Fibroblast of the aortic adventitia (primary cell): ENCODE results near the gene RAB35. TPM values are rescaled to one million over a fixed set of nuclear protein-coding genes. Genes with fewer than 3 reads are reported as not detected.

ENCODE experiments used
- DNase-seq: peaks from one replicate; pipeline ENCODE4 v3.0.0-alpha.2; 2010; ENCODE audit warnings: low read depth
- H3K4me3 ChIP-seq: 2 replicates; pipeline ENCODE4 v1.5.1; 2011; ENCODE audit warnings: low read depth, mild to moderate bottlenecking, control low read depth, low read length, moderate library complexity
- total RNA-seq: library from RNA; depleted of rRNA; stranded (reverse); fragments of >200 nt; gene quantifications from 2 replicates; pipeline ENCODE4 v1.2.3, GENCODE V29; 2012; ENCODE audit warnings: low replicate concordance
- TF ChIP-seq, protein P1 (sequence below): IDR thresholded peaks from 2 replicates; pipeline ENCODE4 v1.5.1; 2011; ENCODE audit warnings: mild to moderate bottlenecking, low read length, control low read depth, inconsistent platforms; ENCODE audit not compliant: insufficient read depth

Gene RAB35
- total RNA-seq, 1 donor, result 24.8 TPM

DNA sequence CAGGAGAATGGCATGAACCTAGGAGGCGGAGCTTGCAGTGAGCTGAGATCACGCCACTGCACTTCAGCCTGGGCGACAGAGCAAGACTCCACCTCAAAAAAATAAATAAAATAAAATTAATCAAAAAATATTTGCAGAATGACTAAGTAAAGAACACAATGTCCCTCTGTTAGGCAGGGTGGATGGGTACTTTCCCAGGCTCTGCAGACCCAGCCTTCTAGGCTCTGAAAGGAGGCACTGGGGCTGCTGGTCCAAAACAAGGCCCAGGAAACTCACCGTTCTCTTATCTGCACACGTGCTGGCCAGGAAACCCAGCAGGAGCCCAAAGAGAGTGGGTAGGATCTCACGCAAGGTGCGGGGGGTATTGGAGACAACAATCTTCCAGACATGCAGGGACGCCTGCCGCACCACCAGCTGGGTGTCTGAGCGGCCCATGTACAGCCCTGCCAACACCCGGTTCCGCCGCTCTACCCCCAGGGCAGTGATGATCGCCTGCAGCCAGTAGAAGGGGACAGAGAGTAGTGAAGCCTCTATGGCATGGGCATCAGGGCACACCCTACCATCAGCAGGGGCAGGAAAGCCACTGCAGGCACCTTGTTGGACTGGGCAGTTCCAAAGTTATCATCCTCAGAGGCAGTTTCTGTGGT, 25.8 kb upstream of the RAB35 start:
- TF ChIP-seq, protein P1, sequence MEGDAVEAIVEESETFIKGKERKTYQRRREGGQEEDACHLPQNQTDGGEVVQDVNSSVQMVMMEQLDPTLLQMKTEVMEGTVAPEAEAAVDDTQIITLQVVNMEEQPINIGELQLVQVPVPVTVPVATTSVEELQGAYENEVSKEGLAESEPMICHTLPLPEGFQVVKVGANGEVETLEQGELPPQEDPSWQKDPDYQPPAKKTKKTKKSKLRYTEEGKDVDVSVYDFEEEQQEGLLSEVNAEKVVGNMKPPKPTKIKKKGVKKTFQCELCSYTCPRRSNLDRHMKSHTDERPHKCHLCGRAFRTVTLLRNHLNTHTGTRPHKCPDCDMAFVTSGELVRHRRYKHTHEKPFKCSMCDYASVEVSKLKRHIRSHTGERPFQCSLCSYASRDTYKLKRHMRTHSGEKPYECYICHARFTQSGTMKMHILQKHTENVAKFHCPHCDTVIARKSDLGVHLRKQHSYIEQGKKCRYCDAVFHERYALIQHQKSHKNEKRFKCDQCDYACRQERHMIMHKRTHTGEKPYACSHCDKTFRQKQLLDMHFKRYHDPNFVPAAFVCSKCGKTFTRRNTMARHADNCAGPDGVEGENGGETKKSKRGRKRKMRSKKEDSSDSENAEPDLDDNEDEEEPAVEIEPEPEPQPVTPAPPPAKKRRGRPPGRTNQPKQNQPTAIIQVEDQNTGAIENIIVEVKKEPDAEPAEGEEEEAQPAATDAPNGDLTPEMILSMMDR, result no peak
- no peak overlapping the region for H3K4me3 ChIP-seq
- no peak for DNase-seq

DNA sequence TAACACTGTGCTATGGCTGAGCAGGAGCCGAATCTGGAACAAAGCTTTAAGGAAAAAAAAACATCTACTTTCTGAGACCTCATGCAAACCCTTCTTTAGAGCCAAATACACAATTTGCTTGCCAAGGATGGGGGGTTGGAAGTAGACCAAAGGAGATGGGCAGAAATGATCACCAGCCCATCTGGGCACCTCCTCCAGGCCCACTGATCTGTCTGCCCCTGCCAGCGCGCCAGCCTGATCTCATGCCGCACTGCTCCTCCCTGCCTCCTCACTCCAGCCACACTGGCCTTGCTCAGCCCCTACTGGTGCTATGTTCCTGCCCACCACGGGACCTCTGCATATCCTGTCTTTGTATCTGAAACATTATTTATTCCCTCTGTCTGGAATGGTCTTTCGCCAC, 24.8 kb upstream of the RAB35 start:
- TF ChIP-seq, protein P1, result no peak

DNA sequence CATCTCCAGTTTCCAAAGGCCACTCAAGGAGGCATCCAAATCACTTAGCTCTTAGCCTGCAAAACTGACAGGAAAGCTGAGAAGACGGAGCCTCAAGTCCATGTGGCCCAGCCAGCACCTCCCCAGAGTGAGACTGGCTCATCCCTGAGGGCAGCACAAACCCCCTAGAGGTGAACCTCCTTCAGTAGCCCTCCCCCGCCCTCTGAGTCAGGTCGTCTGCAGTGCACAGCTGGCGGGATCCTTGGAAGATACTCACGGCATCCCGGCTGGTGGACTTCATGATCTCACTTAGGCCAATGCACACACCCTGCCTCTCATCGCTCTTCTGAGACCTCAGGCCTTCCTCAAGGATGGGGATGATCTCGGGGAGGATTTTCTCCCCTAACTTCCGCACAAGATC, 24.1 kb upstream of the RAB35 start:
- DNase-seq, result no peak
- TF ChIP-seq, protein P1, result no peak
- no peak overlapping the region for H3K4me3 ChIP-seq

More for the DNA sequence above, 24.8 kb upstream of the RAB35 start:
- no peak overlapping the region for H3K4me3 ChIP-seq
- DNase-seq, result no peak

DNA sequence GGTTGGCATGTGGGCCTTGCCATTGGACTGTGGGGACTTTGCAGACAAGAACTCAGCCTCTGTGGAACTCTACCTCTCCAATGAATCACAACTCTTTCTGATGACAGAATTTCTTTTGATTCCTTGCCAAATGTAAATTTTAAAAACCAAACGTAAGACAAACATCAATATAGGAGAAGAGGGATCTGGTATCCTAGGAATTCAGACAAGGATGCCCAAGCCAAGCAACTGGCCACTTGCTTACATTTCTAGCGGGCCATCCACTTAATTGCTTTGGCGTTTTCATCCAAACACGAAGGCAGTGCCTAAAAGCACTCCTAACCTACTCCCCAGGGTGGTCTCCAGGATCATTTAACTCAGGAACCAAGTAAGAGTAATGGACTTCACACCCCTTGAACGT, 23.4 kb upstream of the RAB35 start:
- TF ChIP-seq, protein P1, result no peak
- DNase-seq, result no peak
- no peak overlapping the region for H3K4me3 ChIP-seq

DNA sequence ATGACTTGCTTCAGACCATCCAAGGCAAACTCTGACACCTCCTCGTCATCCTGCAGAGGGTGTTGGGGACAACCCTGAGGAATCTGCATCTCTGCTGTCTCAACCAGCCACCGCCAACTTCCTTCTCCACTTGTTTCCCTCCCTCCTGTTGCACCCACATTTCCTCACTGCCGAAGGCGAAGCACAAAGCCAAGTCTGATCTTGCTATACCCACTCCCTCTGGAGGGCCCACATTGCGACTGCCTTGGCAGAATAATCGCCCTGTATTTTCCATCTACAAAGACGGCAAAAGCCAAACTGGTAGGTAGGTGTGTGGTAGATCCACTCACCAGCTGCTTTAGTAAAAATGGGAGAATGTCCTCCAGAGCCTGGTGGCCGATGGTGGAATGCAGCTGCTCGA, 21.8 kb upstream of the RAB35 start:
- TF ChIP-seq, protein P1, result no peak
- no peak overlapping the region for H3K4me3 ChIP-seq
- no peak for DNase-seq

DNA sequence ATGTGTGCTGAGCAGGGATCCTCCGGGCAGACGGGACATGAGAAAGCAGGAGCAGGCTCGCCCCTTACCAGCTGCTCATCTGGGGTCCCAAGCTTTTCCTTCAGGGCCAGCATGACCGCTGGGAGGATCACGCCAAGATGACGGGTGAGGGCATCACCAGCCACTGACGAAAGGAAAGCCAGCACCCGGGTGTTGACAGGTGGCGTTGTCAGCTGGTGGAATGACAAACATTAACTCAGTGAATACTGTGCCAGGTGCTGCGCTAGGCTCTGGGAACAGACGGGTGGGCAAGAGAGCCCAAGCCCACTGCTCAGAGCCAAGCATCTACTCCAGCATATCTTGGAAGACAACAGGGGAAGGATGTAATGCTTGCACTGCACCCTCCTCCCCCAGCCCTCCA, 21.3 kb upstream of the RAB35 start:
- no peak for DNase-seq
- H3K4me3 ChIP-seq, result no peak overlapping the region
- TF ChIP-seq, protein P1, result no peak
